ENCODE measurements around the gene GULP1.

- no peak for TF ChIP-seq CTCF (IDR thresholded peaks at IDR 0.05)
- no peak for TF ChIP-seq POLR2A (IDR thresholded peaks at IDR 0.05; ENCODE audit: low read depth)
- TF ChIP-seq EP300 (IDR thresholded peaks at IDR 0.05), result no peak
Measured at GRCh38 chr2:188414411-188414810, 122.7 kb downstream of the GULP1 start.
